NT2/D1 (cell line): Measurements from ENCODE around the gene KLHL29.

Experiments
- SUZ12 ChIP-seq: IDR thresholded peaks from 2 replicates; pipeline ENCODE4 v1.6.1; 2011; ENCODE audit not compliant: insufficient read length, insufficient read depth; ENCODE audit errors: extremely low read depth
- YY1 ChIP-seq: IDR thresholded peaks from 2 replicates; pipeline ENCODE4 v1.6.1; 2011; ENCODE audit not compliant: insufficient read length, insufficient read depth
- ZNF274 ChIP-seq: IDR thresholded peaks from 2 replicates; pipeline ENCODE4 v1.6.1; 2011; ENCODE audit warnings: mild to moderate bottlenecking, low read depth, low read length

DNA sequence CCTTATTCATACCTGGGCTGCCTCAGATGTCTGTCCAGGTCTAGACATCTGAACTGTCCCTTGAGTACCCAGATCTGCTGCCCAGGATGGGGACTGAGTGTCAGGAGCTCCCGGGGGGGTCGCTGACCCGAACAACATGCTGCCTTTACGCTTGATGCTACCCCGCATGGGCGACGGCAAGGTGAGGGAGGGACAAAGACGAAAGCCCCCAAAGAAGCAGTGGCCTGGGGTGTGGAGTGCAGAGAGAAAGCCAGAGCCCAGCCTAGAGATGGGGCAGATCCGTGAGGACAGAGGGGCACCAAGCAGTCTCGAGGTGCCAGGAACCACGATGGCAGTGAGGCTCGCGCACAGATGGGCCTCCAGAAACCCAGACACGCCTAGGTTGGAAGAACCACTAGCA lies 307.3 kb downstream of the KLHL29 start:
- TF ChIP-seq YY1 = no peak
- no peak for TF ChIP-seq SUZ12
- TF ChIP-seq ZNF274 = no peak
